Activated CD4-positive, alpha-beta memory T cell treated with anti-CD3 and anti-CD28 coated beads for 36 hours (primary cell): ENCODE measurements around the gene SPATS1. TPM values are rescaled to one million over a fixed set of nuclear protein-coding genes. Genes with fewer than 3 reads are reported as not detected.

Experiments
- CTCF ChIA-PET: fragments of 350-600 bp; sonication (Branson Sonifier 250); formaldehyde crosslinking; loops from one replicate; lab custom pipeline; 2021; ENCODE audit warnings: antibody characterized with exemption, inconsistent platforms; lab: Charles Lee
- POLR2A ChIA-PET: fragments of 350-600 bp; sonication (Branson Sonifier 250); formaldehyde crosslinking; loops from one replicate; lab custom pipeline; 2021; ENCODE audit warnings: antibody characterized with exemption; lab: Charles Lee
- DNase-seq: peaks from one replicate; pipeline ENCODE4 v3.0.0-alpha.2; 2020
- H3K27ac Mint-ChIP-seq: one replicate; pipeline ENCODE4 v1.8.0; 2021; ENCODE audit warnings: mixed read lengths
- H3K27me3 Mint-ChIP-seq: one replicate; pipeline ENCODE4 v1.8.0; 2021; ENCODE audit warnings: mixed read lengths
- H3K36me3 Mint-ChIP-seq: one replicate; pipeline ENCODE4 v1.8.0; 2021; ENCODE audit warnings: mixed read lengths
- H3K4me1 Mint-ChIP-seq: one replicate; pipeline ENCODE4 v1.8.0; 2021; ENCODE audit warnings: low read depth, mixed read lengths
- H3K4me3 Mint-ChIP-seq: one replicate; pipeline ENCODE4 v1.8.0; 2021; ENCODE audit warnings: mild to moderate bottlenecking, mixed read lengths
- H3K9me3 Mint-ChIP-seq: one replicate; pipeline ENCODE4 v1.8.0; 2021; ENCODE audit warnings: mixed read lengths
- intact Hi-C: fragments of 100-400 bp; cut with micrococcal nuclease; formaldehyde crosslinking; loops from one replicate; pipeline ENCODE4 v1.15.1; 2023
- total RNA-seq, 2 experiments: library from RNA; stranded (reverse); gene quantifications; one replicate each; pipeline ENCODE4 v1.2.3, GENCODE V29; 2021

SPATS1 gene, protein sequence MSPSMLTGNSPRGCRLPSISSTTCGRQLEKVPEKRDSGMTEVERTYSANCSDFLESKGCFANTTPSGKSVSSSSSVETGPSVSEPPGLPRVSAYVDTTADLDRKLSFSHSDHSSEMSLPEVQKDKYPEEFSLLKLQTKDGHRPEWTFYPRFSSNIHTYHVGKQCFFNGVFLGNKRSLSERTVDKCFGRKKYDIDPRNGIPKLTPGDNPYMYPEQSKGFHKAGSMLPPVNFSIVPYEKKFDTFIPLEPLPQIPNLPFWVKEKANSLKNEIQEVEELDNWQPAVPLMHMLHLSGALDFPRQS
- total RNA-seq = not detected

DNA sequence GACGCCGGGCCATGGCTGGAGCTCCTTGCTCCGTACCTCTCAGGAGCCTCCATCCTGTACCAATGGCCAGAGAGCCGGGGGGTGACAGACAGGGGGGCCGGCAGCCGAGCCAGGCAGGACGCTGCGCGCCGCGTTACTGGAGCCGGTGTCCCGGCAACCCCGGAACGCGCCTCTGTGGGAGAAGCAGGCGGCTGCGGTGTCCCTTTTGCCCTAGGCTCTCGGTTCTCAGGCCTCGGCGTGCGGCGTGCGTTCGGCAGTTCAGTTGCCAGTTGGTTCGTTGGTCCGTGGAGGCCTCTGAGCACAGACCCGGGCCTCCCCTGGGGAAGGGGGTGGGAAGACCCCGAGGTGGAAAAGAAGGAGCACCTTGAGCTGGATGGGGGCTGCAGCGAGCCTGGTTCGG is at the start of gene SPATS1:
TSS of gene SPATS1 (plus strand) at position 162 of the 400 bp plus-strand sequence. CDS start 446 bp downstream, outside the sequence.
- Mint-ChIP-seq H3K36me3 (no peaks in the 10 kb centered on the region), H3K4me3 (no peak within 1 kb of the TSS), H3K9me3 (no peaks in the 10 kb centered on the region), H3K4me1 (peaks cover 3% of the 10 kb centered on the region), H3K27me3 (peaks cover 40% of the 10 kb centered on the region), H3K27ac (no peak within 1 kb of the TSS)
- intact Hi-C loops = loop anchor here (10.0 kb wide), 1 partner anchor 112 kb away; no protein-coding TSS in a partner anchor
- ChIA-PET POLR2A (interaction anchor here (0.7 to 1.7 kb wide), 2 partner anchors 10 to 1798 kb away, joined by 3 read pairs; no protein-coding TSS in a partner anchor), CTCF (interaction anchor here (1.0 to 1.4 kb wide), 5 partner anchors 30 to 170 kb away, joined by 3 to 7 read pairs (median 5); partner anchors contain the start of gene AARS2)
- DNase-seq = peak; percentile 13

DNA sequence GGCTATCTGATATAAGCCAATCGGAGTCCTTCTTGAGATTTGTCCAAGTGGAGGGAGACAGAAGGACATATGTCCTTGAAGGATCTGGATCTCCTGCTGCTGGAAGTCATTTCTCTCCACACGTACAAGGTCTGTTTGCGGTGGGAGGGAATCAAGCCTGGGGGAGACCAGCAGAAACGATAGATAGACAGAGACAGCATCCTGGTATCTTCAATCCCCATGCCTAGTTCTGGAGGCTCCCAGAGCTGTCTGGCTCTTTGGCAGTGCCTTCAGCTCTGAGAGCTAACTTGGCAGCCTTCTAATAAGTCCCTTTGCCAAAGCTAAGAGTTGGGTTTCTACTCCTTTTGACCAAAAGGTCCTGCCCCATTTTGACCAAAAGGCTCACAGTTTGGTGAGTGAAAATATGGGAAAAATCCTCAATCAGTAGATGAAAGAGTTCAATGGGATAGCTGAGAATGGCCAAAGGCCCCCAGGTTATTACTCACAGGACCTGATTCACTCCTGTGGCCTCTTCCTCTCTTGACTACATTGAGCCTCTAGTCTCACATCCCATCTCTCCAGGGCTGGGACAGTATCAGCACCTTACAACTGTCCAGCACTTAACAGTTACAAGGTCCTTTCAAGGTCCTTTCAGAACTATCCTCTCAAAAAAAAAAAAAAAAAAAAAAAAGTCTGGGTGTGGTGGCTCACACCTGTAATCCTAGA is 49.6 kb upstream of the SPATS1 start:
- Mint-ChIP-seq H3K4me3 (no peak overlapping the region), H3K9me3 (no peaks in the 10 kb centered on the region), H3K4me1 (peaks cover 2% of the 10 kb centered on the region), H3K36me3 (no peaks in the 10 kb centered on the region), H3K27me3 (peaks cover 62% of the 10 kb centered on the region), H3K27ac (no peak overlapping the region)
- ChIA-PET POLR2A (interaction anchor here (0.6 kb wide), 1 partner anchor 14 kb away, joined by 3 read pairs; no protein-coding TSS in a partner anchor), CTCF (interaction anchor here (0.7 to 2.0 kb wide), 7 partner anchors 11 to 124 kb away, joined by 3 to 7 read pairs (median 4); partner anchors contain the start of gene AARS2)
- intact Hi-C loops = no loop called here
- DNase-seq = no peak

DNA sequence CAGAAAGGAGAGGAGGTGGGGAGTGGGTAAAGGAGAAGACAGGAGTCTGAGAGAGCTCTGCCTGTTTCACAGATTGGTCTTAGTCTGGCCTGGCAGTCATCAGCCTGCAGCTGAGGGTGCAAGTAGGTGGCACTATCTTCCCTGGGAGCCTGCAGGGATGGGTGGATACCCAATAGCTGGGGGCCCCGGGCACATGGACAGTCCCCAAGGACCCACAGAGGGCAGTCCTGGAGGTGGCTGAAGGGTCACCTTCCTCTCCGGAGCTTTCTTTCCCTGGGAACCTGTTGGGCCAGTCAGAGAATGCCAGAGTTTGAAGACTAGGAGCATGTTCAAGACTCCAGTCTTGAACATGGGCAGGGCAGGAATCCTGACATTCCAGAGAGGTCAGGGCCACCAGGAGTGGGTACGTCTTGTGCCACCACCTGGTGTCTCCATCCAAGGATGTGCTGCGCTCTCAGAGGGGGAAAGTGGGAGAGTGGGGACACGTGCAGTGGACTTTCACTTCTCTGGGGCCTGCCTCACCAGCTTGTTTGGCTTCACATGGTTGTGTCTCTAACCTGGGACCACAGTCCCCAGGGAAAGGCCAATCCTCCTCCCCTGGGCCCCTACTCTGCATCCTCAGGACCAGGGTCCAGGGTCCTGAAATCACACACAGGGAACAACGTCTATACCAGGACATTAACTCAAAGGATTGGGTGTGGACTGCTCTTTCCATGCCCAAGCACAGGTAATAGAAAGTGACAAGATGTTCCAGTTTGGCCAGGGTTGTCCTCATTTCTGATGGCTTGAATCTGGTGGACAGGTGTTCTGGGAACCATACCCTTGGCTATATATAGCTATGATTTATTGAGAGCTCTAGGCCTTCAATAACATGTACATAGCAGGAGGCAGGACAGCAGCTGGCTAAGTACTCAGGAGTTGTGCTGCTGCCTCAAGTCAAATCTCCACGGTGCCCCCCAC is 47.3 kb upstream of the SPATS1 start:
- ChIA-PET POLR2A (interaction anchor here (1.0 kb wide), 1 partner anchor 11 kb away, joined by 3 read pairs; no protein-coding TSS in a partner anchor), CTCF (interaction anchor here (0.5 to 4.1 kb wide), 7 partner anchors 11 to 524 kb away, joined by 3 to 29 read pairs (median 4); partner anchors contain the start of gene AARS2)
- H3K27ac Mint-ChIP-seq = no peak overlapping the region
- H3K27me3 Mint-ChIP-seq = peaks cover 51% of the 10 kb centered on the region
- H3K9me3 Mint-ChIP-seq = no peaks in the 10 kb centered on the region
- H3K36me3 Mint-ChIP-seq = peaks cover 4% of the 10 kb centered on the region
- peaks cover 6% of the 10 kb centered on the region for H3K4me1 Mint-ChIP-seq
- intact Hi-C loops = no loop called here
- DNase-seq = no peak
- no peak overlapping the region for H3K4me3 Mint-ChIP-seq

DNA sequence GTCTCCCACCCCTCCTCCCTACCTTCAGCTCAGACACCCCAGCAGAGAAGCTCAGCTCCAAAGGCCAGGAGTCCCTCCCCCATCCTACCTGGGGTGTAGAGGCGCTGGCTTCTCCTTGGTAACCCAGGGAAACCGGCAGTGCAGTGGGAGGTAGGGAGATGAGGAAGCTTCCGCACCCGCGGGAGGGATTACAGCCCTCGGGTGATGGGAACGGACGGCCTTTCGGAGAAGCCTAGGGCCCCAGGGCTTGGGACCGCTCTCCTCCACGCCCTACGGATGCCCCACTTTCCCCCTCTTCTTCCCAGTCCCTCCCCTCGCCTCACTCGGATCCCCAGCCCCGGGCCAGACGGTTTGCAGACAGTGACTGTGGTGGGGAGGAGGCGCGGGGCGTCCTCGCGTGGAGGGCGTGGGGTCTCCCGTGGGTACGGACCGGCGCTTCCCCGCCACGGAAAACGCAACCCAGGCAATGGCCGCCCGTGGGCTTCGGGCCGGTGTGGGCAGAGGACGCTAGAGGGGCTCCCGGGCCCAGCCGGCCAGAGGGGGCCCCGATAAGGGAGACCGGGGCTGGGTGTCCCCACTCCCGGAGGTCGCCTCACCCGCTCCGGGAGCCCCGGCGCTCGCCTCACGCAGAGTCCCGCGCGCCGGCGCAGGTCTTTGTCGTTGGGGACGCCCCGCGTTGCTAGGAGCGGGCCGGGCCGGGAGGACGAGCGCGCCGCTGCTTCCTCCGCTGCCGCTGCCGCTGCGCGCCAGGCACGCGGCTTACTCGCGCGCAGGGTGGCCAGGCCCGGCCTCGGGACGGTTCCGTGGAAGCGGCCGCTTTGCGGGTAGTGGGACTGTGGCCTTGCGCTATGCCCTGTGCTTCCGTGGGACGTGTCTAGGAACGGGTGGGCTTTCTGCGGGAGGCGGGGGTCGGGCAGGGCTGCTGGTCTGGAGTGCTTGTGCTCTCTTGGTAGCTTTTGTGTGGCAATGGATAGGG is 45.1 kb upstream of the SPATS1 start:
- intact Hi-C loops = no loop called here
- Mint-ChIP-seq H3K4me3 (peak overlapping the region; percentile 53), H3K27ac (no peak overlapping the region), H3K27me3 (peaks cover 34% of the 10 kb centered on the region), H3K9me3 (no peaks in the 10 kb centered on the region), H3K4me1 (peaks cover 6% of the 10 kb centered on the region), H3K36me3 (peaks cover 19% of the 10 kb centered on the region)
- POLR2A ChIA-PET = interaction anchor here (1.0 to 1.4 kb wide), 4 partner anchors 29 to 42 kb away, joined by 3 read pairs; no protein-coding TSS in a partner anchor
- DNase-seq = peak; percentile 64
- CTCF ChIA-PET = interaction anchor here (0.7 to 4.1 kb wide), 6 partner anchors 9 to 41 kb away, joined by 3 to 29 read pairs (median 10); partner anchors contain the start of genes AARS2 and TMEM151B

DNA sequence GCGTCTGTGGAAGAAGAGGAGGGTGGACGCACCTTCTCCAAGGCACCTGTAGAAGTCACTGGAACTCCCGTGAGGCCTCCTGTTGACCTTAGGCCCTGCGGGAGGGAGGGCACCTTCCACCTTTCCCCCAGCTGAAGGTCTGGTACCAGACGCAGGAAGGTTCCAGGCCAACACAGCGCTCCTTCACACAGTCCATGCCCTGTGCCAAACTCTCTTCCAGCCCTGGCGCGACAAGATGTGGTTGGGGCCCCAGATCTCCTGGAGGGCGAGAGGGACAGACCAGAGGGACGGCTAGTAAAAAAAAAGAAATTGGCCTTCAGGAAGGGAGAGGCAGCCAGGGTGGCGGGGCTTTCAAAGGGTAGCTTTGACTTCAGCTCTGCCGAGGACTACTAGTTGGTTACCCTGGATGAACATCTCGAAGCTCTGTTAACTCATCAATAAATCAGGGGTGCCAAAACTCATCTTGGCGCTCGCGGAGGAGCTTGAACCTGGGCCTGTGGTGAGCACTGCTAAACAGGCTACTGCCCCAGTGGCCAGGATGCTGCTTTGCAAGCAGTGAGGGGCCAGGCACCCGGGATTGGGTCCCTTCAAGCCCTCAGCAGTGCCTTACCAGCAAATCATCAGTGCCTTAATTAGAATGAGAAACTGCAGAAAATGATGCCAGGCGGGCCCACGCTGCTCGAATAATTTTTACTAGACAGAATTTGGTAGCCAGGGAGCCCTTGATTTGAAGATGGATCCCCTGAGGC is 44.2 kb upstream of the SPATS1 start:
- ChIA-PET POLR2A (interaction anchor here (1.0 to 1.4 kb wide), 2 partner anchors 34 to 43 kb away, joined by 3 read pairs; no protein-coding TSS in a partner anchor), CTCF (interaction anchor here (0.7 to 4.1 kb wide), 5 partner anchors 13 to 40 kb away, joined by 3 to 29 read pairs (median 4); partner anchors contain the start of genes AARS2 and TMEM151B)
- no peaks in the 10 kb centered on the region for H3K9me3 Mint-ChIP-seq
- intact Hi-C loops = no loop called here
- H3K4me3 Mint-ChIP-seq = peak overlapping the region; percentile 46
- no peak for DNase-seq
- H3K4me1 Mint-ChIP-seq = peaks cover 6% of the 10 kb centered on the region
- peaks cover 30% of the 10 kb centered on the region for H3K27me3 Mint-ChIP-seq
- H3K36me3 Mint-ChIP-seq = peaks cover 24% of the 10 kb centered on the region
- no peak overlapping the region for H3K27ac Mint-ChIP-seq

DNA sequence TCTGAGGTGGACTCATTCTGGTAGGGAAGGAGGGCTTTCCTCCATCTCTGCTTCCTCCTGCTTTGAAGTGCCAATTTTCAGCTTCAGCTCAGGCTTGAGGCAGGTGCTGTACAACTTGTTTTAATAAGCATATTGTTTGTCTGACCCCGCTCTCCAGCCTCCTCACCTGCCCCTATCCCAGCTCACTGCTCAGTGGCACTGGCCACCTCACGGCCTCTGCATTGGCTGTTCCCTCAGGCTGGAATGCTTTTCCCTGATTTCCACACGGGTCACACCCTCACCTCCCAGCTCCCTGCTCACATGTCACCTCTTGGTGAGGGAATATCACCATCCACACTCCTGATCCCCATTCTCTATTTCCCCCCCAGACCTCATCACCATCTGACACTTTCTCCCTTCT is 43.6 kb upstream of the SPATS1 start:
- H3K27ac Mint-ChIP-seq = no peak overlapping the region
- POLR2A ChIA-PET = interaction anchor here (0.6 to 1.4 kb wide), 4 partner anchors 34 to 741 kb away, joined by 3 read pairs; no protein-coding TSS in a partner anchor
- no peak overlapping the region for H3K4me3 Mint-ChIP-seq
- no peaks in the 10 kb centered on the region for H3K9me3 Mint-ChIP-seq
- H3K4me1 Mint-ChIP-seq = peaks cover 6% of the 10 kb centered on the region
- intact Hi-C loops = no loop called here
- no peak for DNase-seq
- peaks cover 25% of the 10 kb centered on the region for H3K27me3 Mint-ChIP-seq
- peaks cover 29% of the 10 kb centered on the region for H3K36me3 Mint-ChIP-seq
- CTCF ChIA-PET = interaction anchor here (1.0 to 4.1 kb wide), 4 partner anchors 12 to 40 kb away, joined by 3 to 29 read pairs (median 5); partner anchors contain the start of gene AARS2

DNA sequence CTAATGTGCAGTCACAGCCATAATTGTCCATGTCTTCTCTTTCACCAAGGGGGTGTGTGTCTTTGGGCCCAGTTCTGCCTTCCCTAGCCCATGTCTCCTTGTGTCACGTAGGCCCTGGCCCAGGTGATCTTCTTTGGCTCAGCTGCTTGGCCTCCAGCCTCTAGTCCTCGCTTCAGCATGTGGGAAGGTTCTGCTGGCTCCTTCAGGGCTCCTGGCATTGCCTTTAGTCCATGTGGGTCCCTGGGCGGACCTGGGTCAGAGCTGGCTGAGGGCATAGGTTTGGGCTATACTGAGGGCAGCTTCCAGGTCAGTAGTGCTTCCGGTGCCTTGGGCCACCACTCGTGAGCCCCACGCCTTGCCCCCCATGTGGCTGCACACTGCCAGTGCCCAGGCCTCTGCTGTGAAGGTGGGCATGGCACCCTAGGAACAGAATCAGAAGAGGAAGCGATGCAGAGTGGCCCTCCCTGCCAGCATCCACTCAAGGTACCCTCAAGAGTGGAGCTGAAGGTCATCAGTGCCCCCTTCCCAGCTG is 42.1 kb upstream of the SPATS1 start:
- Mint-ChIP-seq H3K27ac (no peak overlapping the region), H3K27me3 (peaks cover 20% of the 10 kb centered on the region), H3K4me3 (no peak overlapping the region), H3K9me3 (no peaks in the 10 kb centered on the region), H3K36me3 (peaks cover 30% of the 10 kb centered on the region), H3K4me1 (peaks cover 6% of the 10 kb centered on the region)
- no peak for DNase-seq
- ChIA-PET CTCF (interaction anchor here (1.0 to 6.2 kb wide), 2 partner anchors 13 to 32 kb away, joined by 3 to 44 read pairs; partner anchors contain the start of gene AARS2), POLR2A (interaction anchor here (0.8 kb wide), 1 partner anchor 89 kb away, joined by 3 read pairs; no protein-coding TSS in a partner anchor)
- intact Hi-C loops = no loop called here

DNA sequence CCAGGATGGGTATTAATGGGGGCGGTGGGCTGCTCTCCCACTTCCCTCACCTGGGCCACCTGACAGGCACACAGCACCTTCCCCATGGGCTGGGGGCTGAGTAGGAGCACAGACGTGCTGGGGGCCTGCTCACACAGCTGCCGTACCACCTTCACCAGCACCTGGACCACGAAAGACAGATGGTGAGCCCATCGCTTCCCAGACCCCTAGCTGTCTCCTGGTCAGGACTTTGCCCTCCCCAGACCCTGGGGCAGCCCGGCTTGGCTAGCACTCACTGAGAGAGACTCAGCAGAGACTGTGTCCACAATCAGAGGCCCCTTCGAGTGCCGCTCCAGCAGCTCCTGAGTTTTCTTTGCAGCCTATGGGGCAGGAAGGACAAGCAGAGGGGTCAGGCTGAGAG is 41.3 kb upstream of the SPATS1 start:
- H3K27ac Mint-ChIP-seq = no peak overlapping the region

DNA sequence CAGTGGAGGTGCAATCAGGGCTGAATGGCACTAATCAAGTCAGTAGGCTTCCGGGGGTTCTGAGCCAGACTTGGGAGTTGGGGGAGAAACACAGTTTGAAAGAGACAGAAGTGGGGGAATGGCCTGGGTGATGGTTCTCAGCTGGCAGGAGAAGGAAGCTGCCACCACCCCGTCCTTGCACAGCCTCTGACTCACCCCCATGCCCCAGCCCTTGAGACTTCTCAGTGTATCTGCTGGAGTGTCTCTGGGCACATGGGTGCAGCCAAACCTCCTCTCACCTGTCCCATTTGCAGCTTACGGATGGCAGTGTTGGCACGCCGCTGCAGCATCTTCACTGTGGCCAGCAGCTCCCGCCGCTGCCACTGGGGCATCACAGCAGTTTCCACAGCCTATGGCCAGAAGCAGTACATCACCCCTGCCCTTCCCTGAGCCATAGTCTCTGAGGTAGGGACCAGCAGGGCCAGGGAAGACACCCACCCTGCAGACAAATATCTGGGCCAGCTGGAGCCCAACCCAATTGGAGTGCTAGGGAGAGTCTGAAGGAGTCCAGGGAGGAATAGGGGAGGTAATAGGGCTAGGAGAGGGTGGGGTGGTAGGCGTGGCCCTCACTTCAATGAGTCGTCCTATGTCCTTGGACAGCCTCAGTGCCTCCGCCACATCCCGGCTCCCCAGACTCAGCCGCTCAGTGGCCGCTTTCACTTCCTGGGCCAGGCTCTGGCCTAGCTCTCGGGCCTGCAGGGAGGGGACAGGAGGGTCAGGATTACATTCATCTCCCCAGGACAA is 40.5 kb upstream of the SPATS1 start:
- ChIA-PET POLR2A (no interaction called here), CTCF (interaction anchor here (0.6 to 6.2 kb wide), 4 partner anchors 11 to 238 kb away, joined by 3 to 44 read pairs (median 4); partner anchors contain the start of gene AARS2)
- Mint-ChIP-seq H3K27ac (no peak overlapping the region), H3K27me3 (peaks cover 8% of the 10 kb centered on the region), H3K4me3 (no peak overlapping the region), H3K9me3 (no peaks in the 10 kb centered on the region), H3K36me3 (peaks cover 35% of the 10 kb centered on the region), H3K4me1 (peaks cover 6% of the 10 kb centered on the region)
- intact Hi-C loops = no loop called here
- DNase-seq = no peak

More for the DNA sequence above, 41.3 kb upstream of the SPATS1 start:
- DNase-seq = no peak
- Mint-ChIP-seq H3K4me3 (no peak overlapping the region), H3K36me3 (peaks cover 35% of the 10 kb centered on the region), H3K27me3 (peaks cover 16% of the 10 kb centered on the region), H3K4me1 (peaks cover 6% of the 10 kb centered on the region), H3K9me3 (no peaks in the 10 kb centered on the region)
- ChIA-PET POLR2A (interaction anchor here (0.7 kb wide), 1 partner anchor 8 kb away, joined by 3 read pairs; no protein-coding TSS in a partner anchor), CTCF (interaction anchor here (6.2 kb wide), 1 partner anchor 12 kb away, joined by 44 read pairs; the partner anchor contains the start of gene AARS2)
- intact Hi-C loops = no loop called here
